Stimulated activated CD4-positive, alpha-beta T cell treated with anti-CD3 and anti-CD28 coated beads, Interleukin-2, amount 100 ng/mL, for 24 hours (primary cell): ENCODE data around the gene CCDC136.

Experiments used
- DNase-seq, 2 donors: peaks; one replicate each; pipeline ENCODE4 v3.0.0-alpha.2; 2020

The CCDC136 gene

GRCh38 chr7:128865996-128866877 lies 74.5 kb downstream of the CCDC136 start:
- DNase-seq = no peak

GRCh38 chr7:128867241-128867640 lies 75.5 kb downstream of the CCDC136 start:
- no peak for DNase-seq

- no peak for DNase-seq
Measured at GRCh38 chr7:128867842-128868623, 76.3 kb downstream of the CCDC136 start.

- no peak for DNase-seq
Measured at GRCh38 chr7:128868624-128869137, 76.9 kb downstream of the CCDC136 start.

- peak; percentile 45 to 62 for DNase-seq
Measured at GRCh38 chr7:128869138-128869943, 77.6 kb downstream of the CCDC136 start.

GRCh38 chr7:128869944-128870285 lies 78.1 kb downstream of the CCDC136 start:
- DNase-seq = peak in 1 of 2 donors; percentile 37

GRCh38 chr7:128871050-128871449 lies 79.3 kb downstream of the CCDC136 start:
- no peak for DNase-seq
